ENCODE data around the gene GARRE1. TPM values are rescaled to one million over a fixed set of nuclear protein-coding genes. Genes with fewer than 3 reads are reported as not detected.
"Not testable (repeated sequence)": the region's sequence is repeated elsewhere in the genome, so short reads cannot be mapped to it uniquely, and the experiment has no call there.

The GARRE1 gene
- polyA plus RNA-seq, 1 donor = 22.5 TPM

DNA sequence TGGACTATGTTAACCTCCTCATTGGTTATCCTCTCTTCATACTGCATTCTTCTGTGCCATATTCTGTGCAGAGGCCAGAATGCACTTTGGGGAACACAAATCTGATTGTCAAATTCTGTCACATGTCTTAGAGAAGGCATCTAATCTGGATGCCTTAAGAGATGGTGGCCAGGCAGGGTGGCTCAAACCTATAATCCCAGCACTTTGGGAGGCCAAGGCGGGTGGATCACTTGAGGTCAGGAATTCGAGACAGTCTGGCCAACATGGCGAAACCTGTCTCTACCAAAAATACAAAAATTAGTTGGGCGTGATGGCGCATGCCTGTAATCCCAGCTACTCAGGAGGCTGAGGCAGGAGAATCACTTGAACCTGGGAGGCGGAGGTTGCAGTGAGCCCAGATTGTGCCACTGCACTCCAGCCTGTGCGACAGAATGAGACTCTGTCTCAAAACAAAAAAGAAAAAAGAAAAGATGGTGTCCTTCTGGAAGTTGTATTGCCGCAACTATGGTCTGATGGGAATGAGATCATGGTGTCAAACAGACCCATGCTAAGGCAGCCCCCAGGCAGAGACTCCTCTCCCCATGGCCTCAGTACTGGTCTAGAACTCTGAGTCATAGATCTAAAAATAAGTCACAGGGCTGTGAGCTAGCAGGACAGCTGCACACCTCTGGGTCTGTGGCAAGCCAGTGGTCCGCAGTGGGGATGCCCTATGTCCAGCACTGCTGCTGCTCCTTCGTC, 11.0 kb upstream of the GARRE1 start:
- H3K27ac ChIP-seq (ENCODE audit: low read length); H3K9me3 ChIP-seq (ENCODE audit: control insufficient read depth, low read depth, low read length); H3K36me3 ChIP-seq (ENCODE audit: control insufficient read depth, insufficient read depth, low read length); H3K4me3 ChIP-seq (ENCODE audit: low read length); H3K27me3 ChIP-seq (ENCODE audit: control insufficient read depth, insufficient read depth, low read length); DNase-seq; H3K4me1 ChIP-seq (ENCODE audit: control insufficient read depth, insufficient read depth, low read length): not testable (repeated sequence)
- WGBS (ENCODE audit: insufficient coverage, low lambda C conversion rate) = 100% methylated on average over 1 of the region's 10 CpGs

DNA sequence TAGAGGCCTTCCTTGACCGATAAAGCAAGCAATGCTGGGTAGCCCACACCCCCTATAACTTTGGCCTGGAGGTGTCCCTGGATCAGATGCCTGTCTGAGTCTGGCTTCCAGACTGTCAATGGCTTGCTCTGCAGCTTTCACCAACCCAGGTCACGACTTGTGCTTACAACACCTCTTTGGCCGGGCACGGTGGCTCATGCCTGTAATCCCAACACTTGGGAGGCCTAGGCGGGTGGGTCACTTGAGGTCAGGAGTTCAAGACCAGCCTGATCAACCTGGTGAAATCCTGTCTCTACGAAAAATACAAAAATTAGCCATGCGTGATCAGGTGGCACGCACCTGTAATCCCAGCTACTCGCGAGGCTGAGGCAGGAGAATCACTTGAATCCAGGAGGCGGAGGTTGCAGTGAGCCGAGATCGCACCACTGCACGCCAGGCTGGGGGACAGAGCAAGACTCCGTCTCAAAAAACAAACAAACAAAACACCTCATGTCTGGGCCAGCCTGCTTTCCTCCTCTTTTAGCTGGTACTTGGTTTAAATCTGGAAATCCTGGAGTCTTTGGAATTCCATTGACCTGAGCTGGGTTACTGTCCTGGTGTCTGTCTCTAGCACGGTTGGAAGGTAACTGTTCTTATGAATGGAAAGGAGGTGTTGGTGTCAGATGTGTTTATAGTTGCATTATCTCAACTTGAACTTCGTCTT, 10.3 kb upstream of the GARRE1 start:
- WGBS (ENCODE audit: insufficient coverage, low lambda C conversion rate) = no CpG with 5 or more reads among the region's 17 CpGs
- DNase-seq = no peak
- H3K27ac ChIP-seq (ENCODE audit: low read length) = no peak overlapping the region
- no peak overlapping the region for H3K4me3 ChIP-seq (ENCODE audit: low read length)
- H3K9me3 ChIP-seq (ENCODE audit: control insufficient read depth, low read depth, low read length) = no peaks in the 10 kb centered on the region
- no peaks in the 10 kb centered on the region for H3K4me1 ChIP-seq (ENCODE audit: control insufficient read depth, insufficient read depth, low read length)
- H3K36me3 ChIP-seq (ENCODE audit: control insufficient read depth, insufficient read depth, low read length) = no peaks in the 10 kb centered on the region
- H3K27me3 ChIP-seq (ENCODE audit: control insufficient read depth, insufficient read depth, low read length) = no peaks in the 10 kb centered on the region

DNA sequence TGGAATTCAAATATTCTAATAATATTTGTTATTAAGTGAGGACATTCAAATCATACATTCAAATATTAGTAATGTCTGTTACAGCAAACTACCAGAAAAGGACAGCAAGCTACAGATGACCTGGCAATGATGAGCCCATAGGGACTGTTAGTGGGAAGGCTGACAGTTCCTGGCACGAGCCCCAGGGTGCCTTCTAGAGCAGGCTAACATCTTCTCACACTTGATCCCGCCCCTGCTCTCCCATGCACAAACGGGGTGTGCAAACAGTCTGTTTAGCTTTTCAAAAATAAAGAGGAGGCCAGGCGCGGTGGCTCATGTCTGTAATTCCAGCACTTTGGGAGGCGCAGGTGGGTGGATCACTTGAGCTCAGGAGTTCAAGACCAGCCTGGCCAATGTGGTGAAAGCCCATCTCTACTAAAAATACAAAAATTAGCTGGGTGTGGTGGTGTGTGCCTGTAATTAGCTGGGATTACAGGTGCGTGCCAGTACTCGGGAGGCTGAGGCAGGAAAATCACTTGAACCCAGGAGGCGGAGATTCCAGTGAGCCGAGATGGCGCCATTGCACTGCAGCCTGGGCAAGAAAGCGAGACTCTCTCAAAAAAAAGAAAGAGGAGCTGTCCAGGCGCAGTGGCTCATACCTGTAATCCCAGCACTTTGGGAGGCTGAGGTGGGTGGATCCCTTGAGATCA, 9.6 kb upstream of the GARRE1 start:
- Histone ChIP-seq H3K4me1 (ENCODE audit: control insufficient read depth, insufficient read depth, low read length) (no peaks in the 10 kb centered on the region), H3K9me3 (ENCODE audit: control insufficient read depth, low read depth, low read length) (no peaks in the 10 kb centered on the region), H3K4me3 (ENCODE audit: low read length) (no peak overlapping the region), H3K27ac (ENCODE audit: low read length) (no peak overlapping the region), H3K27me3 (ENCODE audit: control insufficient read depth, insufficient read depth, low read length) (no peaks in the 10 kb centered on the region), H3K36me3 (ENCODE audit: control insufficient read depth, insufficient read depth, low read length) (no peaks in the 10 kb centered on the region)
- no peak for DNase-seq
- no CpG with 5 or more reads among the region's 13 CpGs for WGBS (ENCODE audit: insufficient coverage, low lambda C conversion rate)

DNA sequence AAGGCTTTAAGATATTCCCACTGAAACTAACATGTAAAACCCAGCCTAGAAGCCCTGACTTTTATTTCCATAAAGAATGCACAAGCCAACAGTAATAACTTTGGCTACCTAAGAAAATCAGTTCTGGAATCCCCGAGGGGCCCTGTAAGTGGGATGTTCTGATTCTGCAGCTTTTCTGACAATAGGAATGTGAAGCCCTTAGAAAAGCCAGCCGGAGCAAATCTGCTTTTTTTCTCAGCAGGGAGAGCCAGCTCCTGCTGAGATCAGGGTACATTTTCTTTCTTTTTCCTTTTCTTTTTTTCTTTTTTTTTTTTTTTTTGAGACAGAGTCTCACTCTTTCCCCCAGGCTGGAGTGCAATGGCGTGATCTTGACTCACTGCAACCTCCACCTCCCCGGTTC, 8.0 kb upstream of the GARRE1 start:
- no peaks in the 10 kb centered on the region for H3K4me1 ChIP-seq (ENCODE audit: control insufficient read depth, insufficient read depth, low read length)
- H3K27ac ChIP-seq (ENCODE audit: low read length) = no peak overlapping the region
- H3K4me3 ChIP-seq (ENCODE audit: low read length) = no peak overlapping the region
- no peaks in the 10 kb centered on the region for H3K9me3 ChIP-seq (ENCODE audit: control insufficient read depth, low read depth, low read length)
- H3K27me3 ChIP-seq (ENCODE audit: control insufficient read depth, insufficient read depth, low read length) = no peaks in the 10 kb centered on the region
- no peaks in the 10 kb centered on the region for H3K36me3 ChIP-seq (ENCODE audit: control insufficient read depth, insufficient read depth, low read length)
- DNase-seq = no peak
- no CpG with 5 or more reads among the region's 4 CpGs for WGBS (ENCODE audit: insufficient coverage, low lambda C conversion rate)

DNA sequence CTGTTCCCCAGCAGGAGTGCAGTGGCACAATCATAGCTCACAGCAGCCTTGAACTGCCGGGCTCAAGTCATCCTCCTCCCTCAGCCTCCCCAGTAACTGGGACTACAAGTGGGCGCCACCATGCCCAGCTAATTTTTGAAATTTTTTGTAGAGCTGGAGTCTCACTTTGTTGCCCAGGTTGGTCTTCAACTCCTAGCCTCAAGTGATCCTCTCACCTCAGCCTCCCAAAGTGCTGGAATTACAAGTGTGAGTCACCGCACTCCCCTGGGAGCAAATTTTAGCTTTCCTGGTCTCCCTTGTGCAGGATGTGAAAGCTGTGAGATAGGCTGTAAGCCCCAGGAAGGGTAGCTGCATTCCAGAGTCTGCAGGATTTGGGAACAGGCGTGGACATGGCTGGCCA, 5.4 kb upstream of the GARRE1 start:
- Histone ChIP-seq H3K9me3 (ENCODE audit: control insufficient read depth, low read depth, low read length) (no peaks in the 10 kb centered on the region), H3K36me3 (ENCODE audit: control insufficient read depth, insufficient read depth, low read length) (no peaks in the 10 kb centered on the region), H3K4me1 (ENCODE audit: control insufficient read depth, insufficient read depth, low read length) (no peaks in the 10 kb centered on the region), H3K27ac (ENCODE audit: low read length) (no peak overlapping the region), H3K4me3 (ENCODE audit: low read length) (no peak overlapping the region), H3K27me3 (ENCODE audit: control insufficient read depth, insufficient read depth, low read length) (no peaks in the 10 kb centered on the region)
- no CpG with 5 or more reads among the region's 4 CpGs for WGBS (ENCODE audit: insufficient coverage, low lambda C conversion rate)
- DNase-seq = no peak

DNA sequence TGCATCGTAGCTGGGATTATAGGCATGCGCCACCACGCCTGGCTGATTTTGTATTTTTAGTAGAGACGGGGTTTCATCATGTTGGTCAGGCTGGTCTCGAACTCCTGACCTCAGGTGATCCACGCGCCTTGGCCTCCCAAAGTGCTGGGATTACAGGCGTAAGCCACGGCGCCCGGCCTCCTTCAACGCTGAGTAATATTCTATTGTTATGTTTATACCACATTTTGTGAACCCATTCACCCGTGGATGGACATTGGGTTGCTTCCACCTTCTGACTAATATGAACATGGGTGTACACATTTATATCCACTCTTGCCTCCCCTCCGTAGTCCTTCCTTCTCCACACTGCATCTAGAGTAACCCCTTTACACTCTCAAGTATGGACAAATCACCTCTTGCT, 1.2 kb upstream of the GARRE1 start:
- not testable (repeated sequence) for H3K4me3 ChIP-seq (ENCODE audit: low read length)
- WGBS (ENCODE audit: insufficient coverage, low lambda C conversion rate) = 83% methylated on average over 1 of the region's 14 CpGs

DNA sequence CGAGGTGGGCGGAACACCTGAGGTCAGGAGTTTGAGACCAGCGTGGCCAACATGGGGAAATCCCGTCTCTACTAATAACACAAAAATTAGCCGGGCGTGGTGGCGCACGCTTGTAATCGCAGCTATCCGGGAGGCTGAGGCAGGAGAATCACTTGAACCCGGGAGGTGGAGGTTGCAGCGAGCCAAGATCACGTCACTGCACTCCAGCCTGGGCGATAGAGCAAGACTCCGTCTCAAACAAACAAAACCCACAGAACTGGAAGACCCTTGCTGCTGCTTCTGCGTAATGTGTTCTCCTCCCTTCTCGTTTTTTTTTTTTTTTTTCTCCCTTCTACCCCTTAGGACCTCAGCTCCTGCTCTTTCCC, 691 bp upstream of the GARRE1 start:
- H3K36me3 ChIP-seq (ENCODE audit: control insufficient read depth, insufficient read depth, low read length); H3K27me3 ChIP-seq (ENCODE audit: control insufficient read depth, insufficient read depth, low read length); H3K9me3 ChIP-seq (ENCODE audit: control insufficient read depth, low read depth, low read length); DNase-seq; H3K4me1 ChIP-seq (ENCODE audit: control insufficient read depth, insufficient read depth, low read length): not testable (repeated sequence)
- H3K27ac ChIP-seq (ENCODE audit: low read length) = peak overlapping the region; percentile 95
- peak overlapping the region; percentile 98 for H3K4me3 ChIP-seq (ENCODE audit: low read length)
- WGBS (ENCODE audit: insufficient coverage, low lambda C conversion rate) = 30% methylated on average over 2 of the region's 17 CpGs

More for the DNA sequence above, 1.2 kb upstream of the GARRE1 start:
- H3K36me3 ChIP-seq (ENCODE audit: control insufficient read depth, insufficient read depth, low read length); H3K4me1 ChIP-seq (ENCODE audit: control insufficient read depth, insufficient read depth, low read length); H3K27me3 ChIP-seq (ENCODE audit: control insufficient read depth, insufficient read depth, low read length); H3K9me3 ChIP-seq (ENCODE audit: control insufficient read depth, low read depth, low read length); DNase-seq; H3K27ac ChIP-seq (ENCODE audit: low read length): not testable (repeated sequence)

DNA sequence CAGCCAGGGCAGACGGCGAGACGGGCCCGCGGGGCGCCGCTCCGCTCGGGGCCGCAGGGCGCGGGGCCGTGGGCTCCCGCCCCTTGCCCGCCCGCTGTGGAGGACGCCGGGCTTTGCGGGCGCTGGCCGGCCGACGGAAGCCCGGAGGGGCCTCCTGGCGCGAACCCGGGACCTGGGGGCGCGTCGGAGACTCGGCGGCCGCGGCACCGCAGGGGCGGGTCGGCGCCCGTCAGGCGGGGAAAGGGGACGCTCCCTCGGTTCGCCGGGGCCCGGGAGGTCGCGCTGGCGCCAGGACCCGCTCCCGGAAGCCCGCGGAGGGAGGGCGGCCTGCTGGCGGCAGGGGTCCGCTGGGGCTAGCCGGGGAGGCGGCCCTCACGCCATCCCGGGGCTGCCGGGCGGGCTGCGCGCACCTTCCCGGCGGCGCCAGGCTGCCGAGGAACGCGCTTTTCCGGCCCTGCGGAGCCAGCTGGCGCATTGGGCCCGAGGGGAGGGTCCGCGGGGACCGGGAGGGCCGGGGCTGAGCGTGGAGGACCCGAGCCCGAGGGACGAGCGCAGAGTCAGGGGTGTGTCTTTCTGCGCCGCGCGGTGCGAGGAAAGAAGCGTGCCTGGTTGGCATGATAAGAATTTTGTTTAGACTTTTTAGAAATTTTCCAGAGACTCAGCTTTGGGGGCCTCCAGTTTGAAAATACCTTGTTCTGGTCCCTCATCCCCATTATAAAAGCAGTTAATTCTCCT, 511 bp downstream of the GARRE1 start:
- Histone ChIP-seq H3K9me3 (ENCODE audit: control insufficient read depth, low read depth, low read length) (no peaks in the 10 kb centered on the region), H3K4me3 (ENCODE audit: low read length) (peak overlapping the region; percentile 47), H3K36me3 (ENCODE audit: control insufficient read depth, insufficient read depth, low read length) (no peaks in the 10 kb centered on the region), H3K27ac (ENCODE audit: low read length) (peak overlapping the region; percentile 35), H3K4me1 (ENCODE audit: control insufficient read depth, insufficient read depth, low read length) (peaks cover 4% of the 10 kb centered on the region), H3K27me3 (ENCODE audit: control insufficient read depth, insufficient read depth, low read length) (no peaks in the 10 kb centered on the region)
- WGBS (ENCODE audit: insufficient coverage, low lambda C conversion rate) = no CpG with 5 or more reads among the region's 88 CpGs
- peak; percentile 38 to 78 for DNase-seq

DNA sequence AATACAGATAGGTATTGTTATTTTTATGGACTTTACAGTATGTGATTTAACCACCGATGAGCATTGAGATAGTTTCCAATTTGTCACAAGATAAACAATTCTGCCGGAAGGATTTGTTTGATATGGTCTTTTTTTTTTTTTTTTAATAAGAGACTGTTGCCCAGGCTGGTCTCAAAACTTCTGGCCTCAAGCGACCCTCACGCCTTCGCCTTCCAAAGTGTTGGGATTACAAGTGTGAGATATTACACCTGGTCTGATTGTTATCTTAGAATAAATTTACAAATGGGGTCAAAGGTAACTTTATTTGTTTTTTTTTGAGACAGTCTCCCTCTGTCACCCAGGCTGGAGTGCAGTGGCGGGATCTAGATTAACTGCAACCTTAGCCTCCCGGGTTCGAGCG, 1.2 kb downstream of the GARRE1 start:
- DNase-seq = no peak
- Histone ChIP-seq H3K27me3 (ENCODE audit: control insufficient read depth, insufficient read depth, low read length) (no peaks in the 10 kb centered on the region), H3K4me3 (ENCODE audit: low read length) (peak overlapping the region; percentile 47), H3K27ac (ENCODE audit: low read length) (peak overlapping the region; percentile 35), H3K36me3 (ENCODE audit: control insufficient read depth, insufficient read depth, low read length) (no peaks in the 10 kb centered on the region), H3K9me3 (ENCODE audit: control insufficient read depth, low read depth, low read length) (no peaks in the 10 kb centered on the region), H3K4me1 (ENCODE audit: control insufficient read depth, insufficient read depth, low read length) (peaks cover 4% of the 10 kb centered on the region)
- WGBS (ENCODE audit: insufficient coverage, low lambda C conversion rate) = no CpG with 5 or more reads among the region's 9 CpGs

DNA sequence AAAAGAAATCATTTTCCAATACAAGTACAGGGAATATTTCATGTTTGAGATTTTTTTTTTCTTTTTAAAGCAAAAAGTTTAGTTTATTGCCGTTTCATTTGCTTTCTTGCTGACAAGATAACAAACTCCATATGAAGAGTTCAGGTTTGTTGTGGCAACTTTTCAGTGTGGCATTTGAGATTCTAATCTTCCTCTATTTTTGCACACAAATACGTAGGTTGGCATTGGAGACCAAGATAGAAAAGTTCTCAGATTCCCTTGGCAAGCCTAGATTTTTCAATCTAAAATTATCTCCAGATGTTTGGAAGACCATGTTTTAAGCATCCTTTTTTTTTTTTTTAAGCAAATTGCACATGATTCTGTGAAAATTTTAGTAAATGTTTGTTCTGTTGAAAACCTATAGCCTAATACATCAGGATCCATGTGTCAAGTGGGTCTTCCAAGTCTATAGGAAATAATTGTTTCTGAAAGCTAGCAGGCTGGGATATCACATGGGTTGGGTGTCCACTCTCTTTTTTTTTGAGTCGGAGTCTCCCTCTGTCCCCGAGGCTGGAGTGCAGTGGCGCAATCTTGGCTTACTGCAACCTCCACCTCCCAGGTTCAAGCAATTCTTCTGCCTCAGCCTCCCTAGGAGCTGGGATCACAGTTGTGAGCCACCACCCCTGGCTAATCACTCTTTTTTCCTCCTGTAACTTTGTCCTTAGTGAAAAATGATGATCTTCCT, 2.6 kb downstream of the GARRE1 start:
- H3K27me3 ChIP-seq (ENCODE audit: control insufficient read depth, insufficient read depth, low read length) = no peaks in the 10 kb centered on the region
- H3K4me3 ChIP-seq (ENCODE audit: low read length) = no peak overlapping the region
- H3K4me1 ChIP-seq (ENCODE audit: control insufficient read depth, insufficient read depth, low read length) = peaks cover 4% of the 10 kb centered on the region
- H3K27ac ChIP-seq (ENCODE audit: low read length) = no peak overlapping the region
- H3K9me3 ChIP-seq (ENCODE audit: control insufficient read depth, low read depth, low read length) = no peaks in the 10 kb centered on the region
- H3K36me3 ChIP-seq (ENCODE audit: control insufficient read depth, insufficient read depth, low read length) = no peaks in the 10 kb centered on the region
- 90% methylated on average over 2 of the region's 5 CpGs for WGBS (ENCODE audit: insufficient coverage, low lambda C conversion rate)
- no peak for DNase-seq

Measured in large intestine (tissue), 3 donors.